ENCODE data around the gene CFAP410.

- no peak for TF ChIP-seq CTCF (IDR thresholded peaks at IDR 0.05)
- TF ChIP-seq TCF12 (IDR thresholded peaks at IDR 0.05) = no peak
- no peak for TF ChIP-seq USF1 (IDR thresholded peaks at IDR 0.05; ENCODE audit: borderline replicate concordance, low read depth)
Observed at GRCh38 chr21:44381874-44382273, 42.7 kb upstream of the CFAP410 start.
